H9 (cell line): ENCODE results near the gene TP53BP1. TPM values are rescaled to one million over a fixed set of nuclear protein-coding genes. Genes with fewer than 3 reads are reported as not detected.

Experiments used
- DNase-seq: peaks from one replicate; pipeline ENCODE4 v3.0.0-alpha.2; 2017
- H2AFZ ChIP-seq: one replicate; pipeline ENCODE4 v1.6.1; 2013; ENCODE audit warnings: mild to moderate bottlenecking, low read length, control low read depth, moderate library complexity
- H2AK5ac ChIP-seq: 2 replicates; pipeline ENCODE4 v1.6.1; 2013; ENCODE audit warnings: low read length, control low read depth, mixed read lengths; ENCODE audit not compliant: insufficient read length
- H2BK120ac ChIP-seq: one replicate; pipeline ENCODE4 v1.6.1; 2013; ENCODE audit warnings: low read depth, mild to moderate bottlenecking, low read length, control low read depth, inconsistent platforms; ENCODE audit not compliant: poor library complexity, severe bottlenecking
- H2BK12ac ChIP-seq: 2 replicates; pipeline ENCODE4 v1.6.1; 2013; ENCODE audit warnings: low read length, control low read depth, mixed read lengths, low read depth; ENCODE audit not compliant: insufficient read length
- H2BK15ac ChIP-seq: 2 replicates; pipeline ENCODE4 v1.6.1; 2013; ENCODE audit warnings: low read depth, low read length, control low read depth
- H2BK20ac ChIP-seq: one replicate; pipeline ENCODE4 v1.6.1; 2013; ENCODE audit warnings: low read depth, mild to moderate bottlenecking, low read length, control low read depth, inconsistent platforms; ENCODE audit not compliant: poor library complexity, severe bottlenecking
- H2BK5ac ChIP-seq: 2 replicates; pipeline ENCODE4 v1.6.1; 2013; ENCODE audit warnings: low read length, control low read depth, mixed read lengths; ENCODE audit not compliant: insufficient read length
- H3K14ac ChIP-seq: 2 replicates; pipeline ENCODE4 v1.6.1; 2013; ENCODE audit warnings: low read length, control low read depth; ENCODE audit not compliant: insufficient read depth
- H3K18ac ChIP-seq: 2 replicates; pipeline ENCODE4 v1.6.1; 2013; ENCODE audit warnings: low read depth, mild to moderate bottlenecking, mixed read lengths, low read length, control low read depth; ENCODE audit not compliant: insufficient read length
- H3K23ac ChIP-seq: 2 replicates; pipeline ENCODE4 v1.6.1; 2013; ENCODE audit warnings: low read length, control low read depth, mixed read lengths, low read depth; ENCODE audit not compliant: insufficient read length
- H3K23me2 ChIP-seq: 2 replicates; pipeline ENCODE4 v1.6.1; 2013; ENCODE audit warnings: low read depth, mild to moderate bottlenecking, mixed read lengths, low read length, control low read depth; ENCODE audit not compliant: insufficient read length, poor library complexity, severe bottlenecking
- H3K27ac ChIP-seq: 2 replicates; pipeline ENCODE4 v1.5.1; 2013; ENCODE audit warnings: low read length, control low read depth, mixed read lengths, low read depth; ENCODE audit not compliant: insufficient read length
- H3K27me3 ChIP-seq: 2 replicates; pipeline ENCODE4 v1.6.1; 2013; ENCODE audit warnings: low read length, control low read depth, inconsistent platforms; ENCODE audit not compliant: insufficient read depth
- H3K4ac ChIP-seq: 2 replicates; pipeline ENCODE4 v1.6.1; 2013; ENCODE audit warnings: low read depth, mild to moderate bottlenecking, control low read depth, inconsistent platforms, low read length, moderate library complexity
- H3K4me1 ChIP-seq: 2 replicates; pipeline ENCODE4 v1.6.1; 2013; ENCODE audit warnings: low read length, control low read depth, inconsistent platforms; ENCODE audit not compliant: insufficient read depth
- H3K4me2 ChIP-seq: 2 replicates; pipeline ENCODE4 v1.6.1; 2013; ENCODE audit warnings: low read length, control low read depth, mixed read lengths; ENCODE audit not compliant: insufficient read length, insufficient read depth
- H3K56ac ChIP-seq: 2 replicates; pipeline ENCODE4 v1.6.1; 2013; ENCODE audit warnings: low read depth, mild to moderate bottlenecking, mixed read lengths, low read length, control low read depth; ENCODE audit not compliant: insufficient read length
- H3K79me1 ChIP-seq: 2 replicates; pipeline ENCODE4 v1.6.1; 2013; ENCODE audit warnings: low read depth, mild to moderate bottlenecking, moderate library complexity, low read length, control low read depth, inconsistent platforms; ENCODE audit not compliant: insufficient read depth, poor library complexity, severe bottlenecking
- H3K79me2 ChIP-seq: 2 replicates; pipeline ENCODE4 v1.6.1; 2013; ENCODE audit warnings: low read length, control low read depth, inconsistent platforms; ENCODE audit not compliant: insufficient read depth
- H3K9ac ChIP-seq: 2 replicates; pipeline ENCODE4 v1.6.1; 2013; ENCODE audit warnings: low read length, control low read depth, mixed read lengths; ENCODE audit not compliant: insufficient read length; ENCODE audit errors: extremely low read depth
- H3K9me3 ChIP-seq: one replicate; pipeline ENCODE4 v1.6.1; 2013; ENCODE audit warnings: low read depth, low read length, inconsistent platforms; ENCODE audit not compliant: control insufficient read depth
- H3T11ph ChIP-seq: one replicate; pipeline ENCODE4 v1.6.1; 2013; ENCODE audit warnings: mild to moderate bottlenecking, low read length, control low read depth, inconsistent platforms
- H4K20me1 ChIP-seq: one replicate; pipeline ENCODE4 v1.6.1; 2013; ENCODE audit not compliant: control insufficient read depth, insufficient read length, insufficient read depth
- H4K5ac ChIP-seq: 2 replicates; pipeline ENCODE4 v1.6.1; 2013; ENCODE audit warnings: low read depth, mild to moderate bottlenecking, mixed read lengths, low read length, control low read depth; ENCODE audit not compliant: insufficient read length
- H4K8ac ChIP-seq: replicated peaks from 2 replicates; pipeline ENCODE4 v1.6.1; 2013; ENCODE audit warnings: low read length, control low read depth, mixed read lengths, low read depth; ENCODE audit not compliant: insufficient read length
- H4K91ac ChIP-seq: 2 replicates; pipeline ENCODE4 v1.6.1; 2013; ENCODE audit warnings: low read depth, mild to moderate bottlenecking, moderate library complexity, mixed read lengths, low read length, control low read depth; ENCODE audit not compliant: insufficient read length
- H3K27ac Mint-ChIP-seq, 3 experiments: 2 replicates in 2 of 3; 3 replicates in 1 of 3; pipeline ENCODE4 v1.8.0; 2020 to 2021; ENCODE audit warnings: mixed read lengths in 3 of 3, mild to moderate bottlenecking in 1 of 3, moderate library complexity in 1 of 3
- H3K27me3 Mint-ChIP-seq: 2 replicates; pipeline ENCODE4 v1.8.0; 2021; ENCODE audit warnings: low read depth, mild to moderate bottlenecking, moderate library complexity, mixed read lengths
- H3K36me3 Mint-ChIP-seq, 3 experiments: 2 replicates in 2 of 3; 3 replicates in 1 of 3; pipeline ENCODE4 v1.8.0; 2020 to 2021; ENCODE audit warnings: low read depth in 3 of 3, mixed read lengths in 3 of 3; ENCODE audit not compliant: insufficient read depth in 1 of 3
- H3K4me1 Mint-ChIP-seq, 2 experiments: 2 replicates each; pipeline ENCODE4 v1.8.0; 2020; ENCODE audit warnings: mixed read lengths in 2 of 2
- H3K4me3 Mint-ChIP-seq, 2 experiments: 2 replicates in 1 of 2; 3 replicates in 1 of 2; pipeline ENCODE4 v1.8.0; 2020 to 2021; ENCODE audit warnings: mild to moderate bottlenecking in 2 of 2, mixed read lengths in 2 of 2, moderate library complexity in 1 of 2
- H3K9me3 Mint-ChIP-seq, 2 experiments: 2 replicates in 1 of 2; 3 replicates in 1 of 2; pipeline ENCODE4 v1.8.0; 2020; ENCODE audit warnings: mild to moderate bottlenecking in 2 of 2, mixed read lengths in 2 of 2, moderate library complexity in 1 of 2
- CTCF ChIP-seq: fragments of 200-600 bp; sonication (generic); conservative IDR thresholded peaks from 3 replicates; pipeline ENCODE4 v1.8.0; 2021; ENCODE audit warnings: antibody characterized with exemption, mild to moderate bottlenecking
- WGBS: extraction: QIAGEN DNeasy Blood & Tissue Kit; methylation state at CpG from one replicate; pipeline ENCODE4 v1.1.7; 2013; ENCODE audit warnings: missing lambda C conversion rate, low lambda C conversion rate, mixed read lengths; ENCODE audit not compliant: insufficient read length; ENCODE audit errors: extremely low coverage; 5-methylcytosine and 5-hydroxymethylcytosine counted together
- total RNA-seq: library from RNA; stranded (reverse); gene quantifications from 2 replicates; pipeline ENCODE4 v1.2.1, GENCODE V29; 2021

Gene TP53BP1
- total RNA-seq, 1 experiment from 2014 or later: 81.5 TPM

- H3K79me1 ChIP-seq: no peaks in the 10 kb centered on the region
- Mint-ChIP-seq H3K27ac (peak overlapping the region in 1 of 3 experiments; percentile 5; a peak in 1 of 7 replicates), H3K36me3 (peaks cover 13 to 53% (median 37%) of the 10 kb centered on the region in 3 experiments; a peak in 6 of 7 replicates), H3K4me3 (no peak overlapping the region), H3K4me1 (no peaks in the 10 kb centered on the region), H3K9me3 (no peaks in the 10 kb centered on the region), H3K27me3 (no peaks in the 10 kb centered on the region)
- no peaks in the 10 kb centered on the region for H4K20me1 ChIP-seq
- no peak overlapping the region for H2AK5ac ChIP-seq
- H3K18ac ChIP-seq: no peak overlapping the region
- no peak for DNase-seq
- H2BK20ac ChIP-seq: no peak overlapping the region
- no peak overlapping the region for H4K5ac ChIP-seq
- H3K14ac ChIP-seq: no peak overlapping the region
- no peaks in the 10 kb centered on the region for H3K9me3 ChIP-seq
- no peaks in the 10 kb centered on the region for H3K23me2 ChIP-seq
- no peaks in the 10 kb centered on the region for H3K4me1 ChIP-seq
- H3K4me2 ChIP-seq: no peak overlapping the region
- no peak overlapping the region for H2BK15ac ChIP-seq
- TF ChIP-seq CTCF: no peak
- H3K79me2 ChIP-seq: no peaks in the 10 kb centered on the region
- H3K23ac ChIP-seq: no peak overlapping the region
- no peak overlapping the region for H2BK120ac ChIP-seq
- H3K27ac ChIP-seq: no peak overlapping the region
- H3K56ac ChIP-seq: no peak overlapping the region
- H4K91ac ChIP-seq: no peak overlapping the region
- H3K4ac ChIP-seq: no peak overlapping the region
- H3K27me3 ChIP-seq: no peaks in the 10 kb centered on the region
- H3T11ph ChIP-seq: no peak overlapping the region
- no peak overlapping the region for H3K9ac ChIP-seq
- no CpG with 5 or more reads among the region's 8 CpGs for WGBS
- H2AFZ ChIP-seq: no peak overlapping the region
- no peak overlapping the region for H2BK12ac ChIP-seq
- H4K8ac ChIP-seq: no peak overlapping the region
- no peak overlapping the region for H2BK5ac ChIP-seq
These were observed 102.2 kb downstream of the TP53BP1 start for GRCh38 chr15:43390723-43391122.
